ENCODE measurements around the gene ZFPM1. TPM values are rescaled to one million over a fixed set of nuclear protein-coding genes. Genes with fewer than 3 reads are reported as not detected.
A peak's percentile ranks its signal among the peaks of the same experiment; 100 is the strongest.

The ZFPM1 gene
- total RNA-seq, 1 experiment from 2014 or later = 24.1 TPM

DNA sequence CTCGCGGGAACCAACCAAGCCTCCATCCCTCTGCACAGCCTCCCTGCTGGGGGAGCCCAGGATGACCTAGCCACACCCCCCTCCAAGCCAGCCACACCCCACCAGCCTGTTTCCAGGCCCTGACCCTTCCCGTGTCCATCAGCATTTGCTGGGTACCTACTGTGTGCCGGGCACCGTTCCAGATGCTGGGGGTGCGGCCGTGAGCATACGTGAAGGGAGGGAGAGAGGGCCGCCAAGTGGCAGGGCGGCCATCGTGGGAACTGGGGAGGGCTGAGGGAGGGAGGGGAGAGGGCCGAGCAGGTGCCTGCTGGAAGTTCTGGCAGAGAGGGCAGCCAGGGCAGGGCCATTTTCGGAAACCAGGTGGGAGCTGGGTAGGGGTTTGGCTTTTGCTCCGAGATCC is 23.1 kb downstream of the ZFPM1 start:
- TF ChIP-seq, protein P1, sequence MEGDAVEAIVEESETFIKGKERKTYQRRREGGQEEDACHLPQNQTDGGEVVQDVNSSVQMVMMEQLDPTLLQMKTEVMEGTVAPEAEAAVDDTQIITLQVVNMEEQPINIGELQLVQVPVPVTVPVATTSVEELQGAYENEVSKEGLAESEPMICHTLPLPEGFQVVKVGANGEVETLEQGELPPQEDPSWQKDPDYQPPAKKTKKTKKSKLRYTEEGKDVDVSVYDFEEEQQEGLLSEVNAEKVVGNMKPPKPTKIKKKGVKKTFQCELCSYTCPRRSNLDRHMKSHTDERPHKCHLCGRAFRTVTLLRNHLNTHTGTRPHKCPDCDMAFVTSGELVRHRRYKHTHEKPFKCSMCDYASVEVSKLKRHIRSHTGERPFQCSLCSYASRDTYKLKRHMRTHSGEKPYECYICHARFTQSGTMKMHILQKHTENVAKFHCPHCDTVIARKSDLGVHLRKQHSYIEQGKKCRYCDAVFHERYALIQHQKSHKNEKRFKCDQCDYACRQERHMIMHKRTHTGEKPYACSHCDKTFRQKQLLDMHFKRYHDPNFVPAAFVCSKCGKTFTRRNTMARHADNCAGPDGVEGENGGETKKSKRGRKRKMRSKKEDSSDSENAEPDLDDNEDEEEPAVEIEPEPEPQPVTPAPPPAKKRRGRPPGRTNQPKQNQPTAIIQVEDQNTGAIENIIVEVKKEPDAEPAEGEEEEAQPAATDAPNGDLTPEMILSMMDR (IDR thresholded peaks at IDR 0.05; ENCODE audit: insufficient read depth in 1 of 2, low read depth in 1 of 2, low read length in 1 of 2, severe bottlenecking in 1 of 2, unreplicated experiment in 1 of 2) = no peak
- BruUV-seq (replicated peaks) = no TSS peak
- peak overlapping the region; percentile 23 for H3K27ac Mint-ChIP-seq (ENCODE audit: unreplicated experiment)

DNA sequence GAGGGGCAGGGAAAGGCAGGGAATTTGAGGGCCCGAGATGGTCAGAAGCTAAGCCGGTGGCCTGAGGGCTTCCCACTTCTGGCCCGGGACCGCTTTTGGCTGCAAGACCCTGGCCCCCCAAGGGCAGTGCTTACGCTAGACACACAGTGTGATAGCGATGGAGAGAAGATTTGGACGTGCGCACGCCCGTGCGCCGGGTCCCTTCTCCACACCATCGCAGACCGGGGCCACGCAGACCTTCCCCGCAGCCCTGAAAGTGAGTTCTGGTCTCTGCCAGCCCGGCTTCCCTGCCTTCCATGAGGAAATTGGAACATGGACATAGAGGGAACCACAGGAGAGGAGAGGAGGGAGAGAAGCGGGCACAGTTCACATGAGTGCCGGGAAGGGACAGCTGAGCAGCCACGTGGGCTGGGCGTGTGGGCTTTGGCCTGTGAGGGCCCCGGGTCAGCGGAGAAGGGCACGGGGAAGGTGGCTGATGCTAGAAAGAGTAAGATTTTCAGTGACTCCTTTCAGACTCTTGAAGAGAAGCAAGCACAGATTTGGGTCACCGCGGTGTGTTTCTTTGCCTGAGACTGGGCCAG is 23.8 kb downstream of the ZFPM1 start:
- no peak for DNase-seq
- Mint-ChIP-seq H3K4me3 (ENCODE audit: unreplicated experiment) (no peak overlapping the region), H3K4me1 (ENCODE audit: low read depth, unreplicated experiment) (peaks cover 24% of the 10 kb centered on the region), H3K27ac (ENCODE audit: unreplicated experiment) (peak overlapping the region; percentile 23), H3K27me3 (ENCODE audit: insufficient read depth, unreplicated experiment) (no peaks in the 10 kb centered on the region), H3K9me3 (ENCODE audit: unreplicated experiment) (no peaks in the 10 kb centered on the region), H3K36me3 (ENCODE audit: insufficient read depth, unreplicated experiment) (no peaks in the 10 kb centered on the region)
- Histone ChIP-seq H3K9me3 (no peaks in the 10 kb centered on the region), H3K4me1 (peaks cover 6% of the 10 kb centered on the region; the same call in 1 of the 2 replicates), H3K4me3 (ENCODE audit: low read depth, low read length) (no peak overlapping the region), H3K36me3 (ENCODE audit: control insufficient read depth, insufficient read depth, low read length) (no peaks in the 10 kb centered on the region), H3K27me3 (replicated peaks; ENCODE audit: control insufficient read depth, insufficient read depth, low read length) (no peaks in the 10 kb centered on the region)
- ChIA-PET CTCF (interaction anchor here (0.8 kb wide), 1 partner anchor 13 kb away, joined by 3 read pairs; no protein-coding TSS in a partner anchor), POLR2A (interaction anchor here (0.9 kb wide), 1 partner anchor 11 kb away, joined by 3 read pairs; no protein-coding TSS in a partner anchor)
- TF ChIP-seq, protein P1 (IDR thresholded peaks at IDR 0.05; ENCODE audit: insufficient read depth in 1 of 2, low read depth in 1 of 2, low read length in 1 of 2, severe bottlenecking in 1 of 2, unreplicated experiment in 1 of 2) = no peak
- no TSS peak for BruUV-seq (replicated peaks)
- intact Hi-C loops (cut with micrococcal nuclease; ENCODE audit: unreplicated experiment) = no loop called here

More for the DNA sequence above, 23.1 kb downstream of the ZFPM1 start:
- no peaks in the 10 kb centered on the region; the same call in 1 of the 2 replicates for H3K36me3 ChIP-seq (ENCODE audit: control insufficient read depth, insufficient read depth, low read length)
- H3K4me3 ChIP-seq (ENCODE audit: low read depth, low read length) = no peak overlapping the region
- no peaks in the 10 kb centered on the region for H3K9me3 Mint-ChIP-seq (ENCODE audit: unreplicated experiment)
- H3K27me3 Mint-ChIP-seq (ENCODE audit: insufficient read depth, unreplicated experiment) = no peaks in the 10 kb centered on the region
- peaks cover 24% of the 10 kb centered on the region for H3K4me1 Mint-ChIP-seq (ENCODE audit: low read depth, unreplicated experiment)
- H3K9me3 ChIP-seq = no peaks in the 10 kb centered on the region
- no peaks in the 10 kb centered on the region for H3K27me3 ChIP-seq (replicated peaks; ENCODE audit: control insufficient read depth, insufficient read depth, low read length)
- no peak overlapping the region for H3K4me3 Mint-ChIP-seq (ENCODE audit: unreplicated experiment)
- H3K4me1 ChIP-seq = peaks cover 6% of the 10 kb centered on the region; the same call in 1 of the 2 replicates
- intact Hi-C loops (cut with micrococcal nuclease; ENCODE audit: unreplicated experiment) = no loop called here
- CTCF ChIA-PET = no interaction called here
- H3K36me3 Mint-ChIP-seq (ENCODE audit: insufficient read depth, unreplicated experiment) = peaks cover 1% of the 10 kb centered on the region
- POLR2A ChIA-PET = no interaction called here
- DNase-seq = no peak

DNA sequence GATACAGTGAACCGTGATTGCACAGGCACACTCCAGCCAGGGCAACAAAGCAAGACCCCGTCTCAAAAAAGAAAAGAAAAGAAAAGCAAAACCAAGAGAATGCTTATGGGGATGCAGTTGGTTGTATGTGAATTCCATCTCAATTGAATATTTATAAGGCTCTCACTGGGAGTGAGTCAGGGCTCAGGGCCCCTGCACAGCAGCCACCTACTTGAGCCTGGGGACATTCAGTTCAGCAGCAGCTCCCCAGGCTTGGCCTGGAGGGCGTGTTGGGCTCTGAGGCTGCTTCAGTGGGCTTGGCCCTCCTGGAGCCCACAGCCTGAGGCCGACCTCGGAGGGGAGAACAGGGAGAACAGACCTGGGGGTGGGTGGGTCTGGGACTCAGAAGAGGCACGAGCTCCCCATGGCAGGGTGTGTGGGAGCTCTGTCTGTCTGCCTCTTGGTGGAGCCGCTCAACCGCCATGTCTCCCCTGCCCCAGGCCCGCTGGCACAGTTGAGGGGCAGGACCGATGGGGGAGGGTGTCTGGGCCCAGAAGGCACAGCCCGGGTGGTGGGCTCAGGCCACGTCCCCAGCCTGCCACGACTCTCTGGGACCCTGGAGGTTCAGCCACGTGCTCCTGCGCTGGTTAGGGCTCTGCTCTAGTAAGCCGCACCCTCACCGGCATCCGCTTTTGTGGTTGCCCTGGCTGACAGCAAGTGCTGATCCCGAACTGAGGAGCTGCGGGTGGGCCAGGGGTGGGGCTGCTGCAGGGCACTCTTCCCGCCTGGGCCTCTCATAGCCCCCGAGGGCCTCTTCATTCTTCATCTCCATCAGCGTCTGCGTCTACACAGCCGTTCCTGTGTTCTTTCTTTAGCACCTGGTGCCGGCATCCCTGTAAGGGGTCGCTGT is 24.8 kb downstream of the ZFPM1 start:
- intact Hi-C loops (cut with micrococcal nuclease; ENCODE audit: unreplicated experiment) = no loop called here
- H3K9me3 ChIP-seq = no peaks in the 10 kb centered on the region
- DNase-seq = no peak
- ChIA-PET POLR2A (interaction anchor here (0.9 kb wide), 1 partner anchor 10 kb away, joined by 3 read pairs; no protein-coding TSS in a partner anchor), CTCF (interaction anchor here (0.6 to 1.3 kb wide), 5 partner anchors 10 to 34 kb away, joined by 3 to 7 read pairs (median 3); no protein-coding TSS in a partner anchor)
- Mint-ChIP-seq H3K27me3 (ENCODE audit: insufficient read depth, unreplicated experiment) (no peaks in the 10 kb centered on the region), H3K36me3 (ENCODE audit: insufficient read depth, unreplicated experiment) (no peaks in the 10 kb centered on the region), H3K27ac (ENCODE audit: unreplicated experiment) (peak overlapping the region; percentile 46), H3K4me3 (ENCODE audit: unreplicated experiment) (no peak overlapping the region), H3K9me3 (ENCODE audit: unreplicated experiment) (no peaks in the 10 kb centered on the region), H3K4me1 (ENCODE audit: low read depth, unreplicated experiment) (peaks cover 24% of the 10 kb centered on the region)
- no peaks in the 10 kb centered on the region for H3K36me3 ChIP-seq (ENCODE audit: control insufficient read depth, insufficient read depth, low read length)
- no TSS peak for BruUV-seq (replicated peaks)
- peaks cover 12% of the 10 kb centered on the region for H3K4me1 ChIP-seq
- H3K27me3 ChIP-seq (replicated peaks; ENCODE audit: control insufficient read depth, insufficient read depth, low read length) = no peaks in the 10 kb centered on the region
- TF ChIP-seq, protein P1 (IDR thresholded peaks at IDR 0.05; ENCODE audit: insufficient read depth in 1 of 2, low read depth in 1 of 2, low read length in 1 of 2, severe bottlenecking in 1 of 2, unreplicated experiment in 1 of 2) = no peak
- no peak overlapping the region for H3K4me3 ChIP-seq (ENCODE audit: low read depth, low read length)

All from Caco-2 (cell line).